HG02981 (cell line): ENCODE results near the gene COL4A2.
A peak's percentile ranks its signal among the peaks of the same experiment; 100 is the strongest.
"Not testable (repeated sequence)": the region's sequence is repeated elsewhere in the genome, so short reads cannot be mapped to it uniquely, and the experiment has no call there.

ENCODE experiments used
- ATAC-seq: cut with Tn5 transposase; IDR thresholded peaks from one replicate; pipeline ENCODE4 v1.9.1; 2021; ENCODE audit warnings: mild to moderate bottlenecking, moderate library complexity; ENCODE audit not compliant: unreplicated experiment

COL4A2 gene

DNA sequence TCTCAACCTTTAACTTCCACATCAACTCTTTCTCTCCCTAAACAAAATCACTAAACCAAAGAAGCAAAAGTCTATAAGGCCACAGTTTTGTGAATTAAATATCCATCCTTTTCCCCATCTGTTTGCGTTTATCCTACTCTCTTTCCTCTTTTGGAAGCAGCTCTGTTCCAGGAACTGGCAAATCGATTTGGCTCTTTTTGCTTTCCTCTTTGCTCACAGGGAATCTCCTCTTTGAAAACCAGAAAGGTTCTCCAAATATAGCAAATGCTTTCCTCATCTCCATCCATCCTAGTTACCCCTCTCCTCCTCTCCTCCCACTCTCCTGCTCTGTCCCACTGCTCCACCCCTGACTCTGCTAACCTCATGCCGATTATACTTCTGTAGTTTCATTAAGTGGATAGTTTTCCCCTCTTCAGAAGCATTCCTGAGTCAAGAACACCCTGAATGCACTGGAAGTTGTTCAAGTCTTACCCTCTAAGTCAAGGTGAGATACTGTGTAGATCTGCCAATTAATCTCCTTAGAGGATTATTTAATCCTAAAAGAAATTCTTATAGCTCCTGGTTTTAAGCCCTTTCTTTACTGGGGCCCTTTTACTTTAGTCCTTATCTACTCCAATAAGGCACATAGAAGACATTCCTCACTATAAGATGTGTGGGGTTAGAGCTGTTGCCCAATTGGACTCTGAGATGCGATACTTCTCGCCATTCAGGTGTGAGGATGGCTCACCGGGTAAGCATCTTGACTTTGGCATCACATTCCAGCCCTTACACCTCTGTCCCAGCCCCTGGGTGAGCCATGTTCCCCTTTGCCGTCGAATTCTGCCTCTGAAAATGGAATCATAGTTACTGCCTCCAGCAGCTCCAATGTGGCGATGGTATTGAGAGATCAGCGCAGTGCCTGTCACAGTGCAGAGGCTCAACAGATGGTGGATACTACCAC, 67.6 kb downstream of the COL4A2 start:
- ATAC-seq = no peak

DNA sequence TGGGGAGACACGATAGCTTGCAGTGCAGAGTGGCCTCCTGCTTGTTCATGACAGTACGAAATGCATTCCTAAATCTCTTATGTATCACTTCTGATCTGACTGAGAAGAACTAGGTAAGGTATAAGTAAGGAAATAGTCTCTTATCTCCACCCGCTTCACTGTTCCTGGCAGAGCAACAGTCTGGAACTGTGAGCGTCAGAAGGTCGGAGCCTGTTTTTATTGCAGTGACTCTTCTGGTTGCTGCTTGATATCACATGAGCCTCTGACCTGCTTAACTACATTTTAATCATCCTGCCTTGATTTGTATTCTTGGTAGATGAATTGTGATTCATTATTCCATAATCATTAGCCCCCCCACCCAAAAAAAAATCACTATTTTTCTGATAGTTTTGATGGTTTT, 69.0 kb downstream of the COL4A2 start:
- ATAC-seq = no peak

DNA sequence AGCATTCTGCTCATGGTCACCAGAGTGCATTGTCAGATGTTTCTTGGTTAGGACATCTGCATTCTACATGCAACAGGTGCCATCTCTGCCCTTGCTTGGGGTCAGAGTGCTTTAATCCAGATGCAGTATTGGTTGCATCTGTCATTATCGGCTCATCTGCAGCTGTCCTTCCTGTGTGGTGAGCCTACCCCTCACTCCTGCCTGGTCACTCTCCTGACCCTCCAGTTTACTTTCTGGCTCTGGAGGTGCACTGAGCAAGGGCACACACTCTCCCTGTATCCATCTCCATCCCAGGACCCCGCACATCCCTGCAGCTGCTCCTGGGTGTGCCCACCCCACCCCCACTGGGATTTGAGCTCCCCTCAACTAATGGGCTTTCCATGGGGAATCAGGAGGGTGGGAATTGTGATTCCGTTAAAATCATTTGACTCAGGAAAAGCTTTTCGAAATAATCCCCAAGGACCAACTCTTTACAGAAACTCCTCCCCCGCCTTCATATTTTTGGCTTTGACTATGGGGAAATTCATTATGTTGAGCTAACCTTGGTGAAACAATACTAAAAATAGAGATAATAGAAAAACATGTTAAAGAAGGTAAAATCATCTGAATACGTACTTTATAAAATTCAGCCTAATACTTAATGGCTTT, 70.2 kb downstream of the COL4A2 start:
- no peak for ATAC-seq

DNA sequence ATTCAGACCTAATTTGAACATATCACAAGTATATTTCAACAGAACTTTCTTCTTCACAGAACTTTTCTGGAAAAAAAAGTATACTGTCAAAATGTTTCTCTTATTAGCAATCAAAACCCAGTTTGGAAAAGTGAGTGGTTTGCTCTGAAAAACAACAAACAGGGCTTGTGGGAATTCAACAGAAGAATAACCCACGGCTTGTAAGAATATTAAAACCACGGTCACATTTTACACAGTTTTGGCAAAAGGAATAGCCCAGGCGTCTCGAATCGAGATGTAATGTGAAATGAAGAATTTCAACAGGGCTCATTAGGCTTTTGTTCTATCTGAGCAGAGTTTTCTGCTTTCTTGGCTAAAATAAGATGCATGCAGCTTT, 70.7 kb downstream of the COL4A2 start:
- ATAC-seq = no peak

DNA sequence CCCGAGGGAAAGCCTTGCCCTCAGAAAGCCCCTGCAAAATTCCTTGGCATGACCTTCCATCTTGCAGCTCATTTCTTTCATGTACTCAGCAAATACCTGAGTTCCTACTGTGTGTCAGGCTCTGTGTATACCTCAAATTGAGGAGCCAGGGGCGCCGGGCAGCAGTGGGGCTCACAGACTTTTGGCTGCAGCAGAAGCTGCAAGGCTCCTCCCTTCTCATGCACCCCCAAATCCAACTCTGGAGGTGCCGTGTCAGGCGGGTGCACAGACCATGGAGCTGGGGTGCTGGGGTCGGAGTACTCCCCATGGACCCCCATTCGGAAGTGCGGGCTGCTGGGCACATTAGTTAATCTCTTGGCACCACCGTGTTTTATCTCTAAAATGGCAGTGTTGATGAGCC, 72.3 kb downstream of the COL4A2 start:
- ATAC-seq = no peak

DNA sequence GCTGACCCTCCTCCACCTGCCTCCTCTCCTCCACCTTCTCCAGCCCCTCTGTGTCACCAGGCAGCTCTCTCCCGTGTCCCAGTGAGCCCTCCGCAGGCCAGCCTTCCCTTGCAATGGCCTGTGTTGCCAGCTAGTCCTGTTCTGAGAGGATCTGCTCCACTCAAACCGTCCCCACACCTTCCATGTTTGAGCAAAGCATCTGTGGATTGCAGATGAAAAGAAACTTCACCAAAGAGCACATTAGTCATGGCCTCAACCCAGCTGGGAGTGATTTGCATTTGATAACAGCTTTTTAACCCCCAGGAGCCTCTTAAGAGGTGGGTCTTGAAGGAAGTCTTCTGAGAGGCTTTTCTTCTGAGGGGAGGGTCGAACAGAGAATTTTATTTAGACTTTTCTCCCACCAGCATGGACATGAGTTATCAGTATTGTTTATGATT, 72.8 kb downstream of the COL4A2 start:
- no peak for ATAC-seq

DNA sequence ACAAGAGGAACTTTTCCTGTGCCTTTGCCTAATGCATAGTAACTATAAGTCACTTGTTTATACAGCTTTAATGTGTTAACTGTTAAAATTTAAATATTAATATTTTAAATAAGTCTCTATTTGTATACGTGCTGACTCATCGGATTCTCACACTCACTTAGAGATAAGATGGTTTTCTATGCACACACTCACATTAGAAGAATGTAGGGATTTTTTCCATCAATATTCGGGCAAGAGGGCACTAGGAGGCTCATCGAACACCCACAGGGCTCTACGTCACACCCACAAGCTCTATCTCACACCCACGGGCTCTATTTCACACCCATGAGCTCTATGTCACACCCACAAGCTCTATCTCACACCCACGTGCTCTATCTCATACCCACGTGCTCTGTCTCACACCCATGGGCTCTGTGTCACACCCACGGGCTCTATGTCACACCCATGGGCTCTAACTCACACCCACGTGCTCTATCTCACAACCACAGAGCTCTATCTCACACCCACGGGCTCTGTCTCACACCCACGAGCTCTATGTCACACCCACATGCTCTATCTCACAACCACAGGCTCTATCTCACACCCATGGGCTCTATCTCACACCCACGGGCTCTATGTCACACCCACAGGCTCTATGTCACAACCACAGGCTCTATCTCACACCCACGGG, 73.4 kb downstream of the COL4A2 start:
- ATAC-seq = no peak

DNA sequence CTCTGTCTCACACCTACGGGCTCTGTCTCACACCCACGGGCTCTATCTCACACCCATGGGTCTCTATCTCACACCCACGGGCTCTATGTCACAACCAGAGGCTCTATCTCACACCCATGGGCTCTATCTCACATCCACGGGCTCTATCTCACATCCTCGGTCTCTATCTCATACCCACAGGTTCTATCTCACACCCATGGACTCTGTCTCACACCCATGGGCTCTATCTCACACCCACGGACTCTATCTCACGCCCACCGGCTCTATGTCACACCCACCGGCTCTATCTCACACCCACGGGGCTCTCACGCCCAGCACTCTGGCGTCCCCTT, 73.9 kb downstream of the COL4A2 start:
- no peak for ATAC-seq

DNA sequence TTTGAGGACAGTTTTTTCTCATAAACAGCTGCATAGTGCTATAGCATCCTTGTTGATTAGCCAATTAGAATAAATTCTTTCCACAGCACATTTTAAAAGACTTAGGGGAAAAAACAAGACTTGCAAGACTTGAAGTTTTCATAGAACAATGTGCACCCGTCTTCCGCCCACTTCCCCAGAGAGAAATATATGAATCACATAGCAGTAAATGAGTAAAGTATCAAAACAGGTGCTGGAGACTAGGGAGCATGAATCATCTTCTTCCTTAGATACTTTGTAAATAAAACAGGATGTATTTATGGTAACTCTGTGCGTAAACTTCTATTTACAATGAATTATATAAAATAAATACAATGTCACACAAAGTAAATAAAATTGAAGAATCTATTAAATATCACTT, 75.1 kb downstream of the COL4A2 start:
- no peak for ATAC-seq

DNA sequence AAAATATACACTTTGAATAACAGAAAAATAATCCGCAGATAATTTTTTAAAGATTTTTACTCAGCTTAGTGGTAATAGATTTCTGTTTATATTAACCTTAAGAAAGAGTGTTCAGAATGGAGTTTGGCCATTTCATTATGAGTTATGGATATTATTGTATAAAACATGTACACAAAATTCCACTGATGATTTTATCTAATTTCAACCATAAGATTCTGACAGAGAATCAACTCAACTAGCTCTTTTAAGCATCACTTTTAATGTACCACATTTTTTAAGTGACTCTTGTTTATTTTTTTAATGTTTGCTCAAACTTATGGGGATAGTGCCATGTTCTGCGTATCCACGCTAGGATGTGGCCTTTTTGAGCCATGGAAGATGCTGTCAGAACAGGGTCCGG, 75.7 kb downstream of the COL4A2 start:
- ATAC-seq = no peak

DNA sequence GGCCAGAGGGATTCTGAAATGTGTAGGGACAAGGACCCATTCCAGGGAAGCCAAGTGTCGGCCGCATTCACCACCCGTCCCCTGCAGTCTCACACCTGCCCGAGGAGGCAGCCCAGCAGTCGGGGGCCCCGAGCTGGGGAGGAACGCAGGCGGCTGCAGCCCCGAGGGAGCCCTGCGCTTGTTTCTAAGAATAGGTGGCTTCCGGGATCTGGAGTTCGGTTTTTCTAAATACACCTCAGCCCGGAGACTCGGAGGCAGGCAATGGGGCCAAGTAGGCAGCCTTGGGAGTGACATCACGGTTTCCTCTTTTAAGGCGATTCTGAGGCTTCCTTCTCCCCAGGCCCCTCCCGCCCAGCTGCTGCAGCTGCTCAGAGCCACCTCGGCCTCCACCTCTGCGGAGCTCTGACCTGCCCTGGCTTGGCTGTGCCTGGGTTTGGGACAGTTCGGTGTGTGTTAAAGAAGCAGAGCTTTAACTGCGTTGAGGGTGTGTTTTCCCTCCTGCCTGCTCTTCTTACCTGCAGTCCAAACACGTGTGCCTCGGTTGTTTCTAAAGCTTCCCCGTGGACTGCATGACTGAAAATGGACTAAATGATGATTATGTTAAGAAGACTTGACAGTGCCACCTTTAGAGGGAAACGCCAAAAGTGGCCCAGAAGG, 80.5 kb downstream of the COL4A2 start:
- ATAC-seq = peak; percentile 96

DNA sequence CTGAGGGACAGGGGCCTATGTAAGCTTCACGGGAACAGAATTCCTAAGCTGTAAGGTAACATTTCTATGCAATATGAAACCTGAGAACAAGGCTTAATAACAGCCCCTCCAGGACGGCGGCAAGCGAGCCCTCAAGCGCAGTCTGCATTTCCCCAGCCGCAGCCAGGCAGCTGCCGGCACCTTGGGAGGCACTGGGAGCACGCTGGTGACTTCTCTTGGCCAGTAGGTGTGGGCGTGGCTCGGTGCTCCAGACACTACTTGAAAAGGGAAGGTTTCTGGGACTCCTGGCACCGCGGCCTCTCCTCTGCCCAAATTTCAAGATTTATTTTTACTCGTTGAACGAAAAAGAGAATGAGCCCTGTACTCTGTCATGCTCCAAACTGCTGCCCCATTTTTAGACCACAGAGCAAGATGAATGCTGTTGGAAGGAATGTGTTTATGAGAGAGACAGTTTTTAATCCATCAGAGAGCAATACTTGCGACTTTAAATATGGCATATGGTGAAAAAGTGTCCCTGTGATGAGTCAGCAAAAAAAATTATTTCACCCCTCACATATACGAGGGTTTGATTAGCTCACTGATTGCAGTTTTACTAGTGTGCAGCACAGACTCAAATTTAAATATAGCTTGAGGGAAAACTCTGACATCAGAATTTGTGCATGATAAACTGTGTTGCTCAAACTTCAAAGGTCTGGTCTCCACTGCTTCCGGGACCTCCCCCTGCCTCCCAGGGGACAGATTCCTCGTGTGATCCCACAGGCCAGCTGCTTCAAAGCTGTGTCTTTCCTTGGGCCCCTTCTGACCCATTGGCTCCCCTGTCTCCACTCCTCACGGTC, 81.2 kb downstream of the COL4A2 start:
- no peak for ATAC-seq

DNA sequence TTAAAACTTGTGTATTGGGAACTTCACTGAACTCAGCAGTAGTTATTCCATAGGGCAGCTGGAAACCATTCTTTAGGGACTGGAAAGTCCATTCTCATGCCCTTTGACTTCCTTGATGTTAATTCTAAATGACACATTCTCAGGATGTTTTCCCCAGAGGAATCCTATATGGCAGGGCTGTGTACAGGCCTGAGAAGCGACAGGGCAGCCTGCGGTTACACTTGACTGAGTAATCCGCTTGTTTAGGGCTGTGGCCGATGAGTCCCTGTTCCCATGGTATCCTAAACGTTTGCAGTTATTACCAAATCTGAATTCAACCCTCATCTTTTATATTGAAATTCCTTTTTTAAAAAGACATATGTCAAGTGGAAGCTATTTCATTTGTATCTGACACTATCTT, 83.5 kb downstream of the COL4A2 start:
- ATAC-seq = no peak

DNA sequence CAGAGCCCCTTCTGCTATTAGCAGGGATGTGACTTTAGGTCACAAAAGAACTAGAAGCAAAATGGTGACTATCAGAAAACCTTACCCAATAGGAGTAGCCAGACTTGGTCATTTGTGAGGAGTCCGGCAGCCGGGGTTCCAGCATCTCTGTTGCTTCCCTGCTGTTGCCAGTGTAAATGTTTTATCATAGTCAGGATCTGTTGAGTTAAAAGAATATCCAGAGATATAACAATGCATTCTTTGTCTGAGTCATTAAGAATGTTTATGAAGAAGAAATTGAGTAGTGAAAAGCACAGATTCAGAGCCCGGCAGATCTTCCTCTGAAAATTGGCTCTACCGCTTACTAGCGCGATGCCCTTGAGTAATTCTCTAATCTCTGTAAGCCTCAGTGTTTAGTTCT, 84.2 kb downstream of the COL4A2 start:
- ATAC-seq = no peak

DNA sequence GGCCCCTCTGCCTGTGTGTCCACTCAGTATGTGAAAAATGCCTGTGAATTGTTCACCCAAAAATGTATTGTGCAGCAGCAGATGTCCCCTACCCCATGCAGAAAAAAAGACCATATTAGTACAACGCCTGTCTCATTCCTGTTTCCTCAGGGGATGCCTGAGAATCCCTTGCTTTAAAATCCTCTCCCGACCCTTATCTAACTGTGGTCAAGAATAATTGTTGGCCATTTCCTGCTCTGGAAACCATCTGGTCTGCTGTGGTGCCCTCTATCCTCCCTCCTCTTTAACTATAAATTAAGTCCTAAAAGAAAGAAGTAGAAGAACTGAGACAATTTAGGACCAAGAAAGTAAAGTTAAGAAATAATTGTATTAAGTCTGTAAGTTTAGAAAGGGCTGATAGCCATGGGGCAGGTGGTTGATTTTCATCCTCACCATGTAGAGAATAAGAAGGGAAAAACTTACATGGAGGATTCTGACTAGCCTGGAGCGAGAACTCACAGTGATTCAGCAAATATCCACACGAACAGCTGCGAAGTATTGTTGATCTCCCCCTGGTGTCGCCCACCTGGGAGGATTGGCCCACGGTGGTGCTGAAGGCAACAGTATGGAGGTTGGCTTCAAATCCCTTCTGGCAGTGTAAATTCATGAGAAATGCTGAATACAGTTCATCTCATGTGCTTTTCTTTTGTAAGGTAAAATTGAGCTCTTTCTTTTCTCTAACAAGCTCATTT, 85.6 kb downstream of the COL4A2 start:
- no peak for ATAC-seq

DNA sequence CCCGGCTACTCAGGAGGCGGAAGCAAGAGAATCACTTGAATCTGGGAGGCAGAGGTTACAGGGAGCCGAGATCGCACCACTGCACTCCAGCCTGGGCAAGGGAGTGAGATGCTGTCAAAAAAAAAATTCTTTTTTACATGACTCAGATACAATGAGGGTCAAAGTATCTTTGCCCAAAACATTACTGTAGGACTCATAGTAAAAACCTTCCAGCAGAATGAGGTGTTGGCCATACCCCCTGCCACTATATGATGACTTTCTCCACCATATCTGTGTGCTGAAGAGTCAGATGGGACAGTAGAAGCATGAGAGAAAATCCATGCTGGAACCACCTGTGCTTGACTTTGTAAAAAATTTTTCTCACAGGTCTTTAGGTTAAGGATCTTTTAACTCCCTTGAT, 86.7 kb downstream of the COL4A2 start:
- no peak for ATAC-seq

DNA sequence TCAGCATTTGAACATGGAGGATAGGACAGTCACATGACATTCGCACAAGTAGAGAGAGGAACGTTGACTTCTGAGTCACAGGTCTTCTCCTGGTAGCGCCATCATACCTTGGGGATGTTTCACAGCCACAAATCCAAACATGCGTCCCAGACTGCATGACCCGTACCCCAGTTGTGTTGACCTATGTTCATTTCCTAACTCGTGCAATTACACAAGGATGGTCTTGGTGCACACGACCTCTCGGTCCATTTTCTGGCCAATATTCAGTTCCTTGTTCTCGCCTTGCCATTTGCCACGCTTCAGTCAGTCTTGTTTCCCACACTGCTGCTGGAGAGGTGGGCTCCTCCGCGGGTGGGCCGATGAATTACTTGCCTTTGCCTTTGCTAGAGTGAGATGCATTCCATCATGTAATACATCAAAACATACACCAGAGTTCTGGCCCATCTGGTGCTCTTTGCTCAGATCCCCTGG, 87.3 kb downstream of the COL4A2 start:
- ATAC-seq = no peak

DNA sequence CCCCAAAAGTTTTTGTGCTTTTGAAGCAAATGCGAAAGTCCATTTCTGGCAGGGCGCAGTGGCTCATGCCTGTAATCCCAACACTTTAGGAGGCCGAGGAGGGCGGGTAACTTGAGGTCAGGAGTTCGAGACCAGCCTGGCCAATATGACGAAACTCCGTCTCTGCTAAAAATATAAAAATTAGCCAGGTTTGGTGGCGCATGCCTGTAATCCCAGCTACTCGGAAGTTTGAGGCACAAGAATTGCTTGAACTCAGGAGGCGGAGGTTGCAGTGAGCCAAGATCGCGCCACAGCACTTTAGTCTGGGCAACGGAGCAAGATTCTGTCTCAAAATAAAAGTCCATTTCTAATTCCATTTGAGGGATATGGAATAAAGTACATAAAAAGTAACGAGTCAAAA, 88.5 kb downstream of the COL4A2 start:
- not testable (repeated sequence) for ATAC-seq

DNA sequence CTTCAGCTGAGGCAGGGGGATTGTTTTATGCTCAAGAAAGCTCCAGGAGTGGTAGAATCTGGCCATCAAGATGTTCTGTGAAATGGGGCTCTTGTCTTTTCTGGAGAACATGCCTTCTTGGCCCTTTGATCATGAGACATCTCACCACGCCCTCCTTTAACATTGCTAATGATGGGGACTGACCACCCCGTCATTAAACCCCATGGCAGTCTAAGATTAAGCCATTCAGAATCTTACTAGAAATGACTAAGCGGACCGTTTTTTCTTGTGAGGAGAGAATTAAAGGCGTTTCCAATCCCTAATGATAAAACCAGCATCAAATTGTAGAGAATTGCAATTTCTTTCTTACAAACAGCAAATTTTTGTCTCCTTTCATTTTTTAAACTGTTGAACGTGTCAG, 89.4 kb downstream of the COL4A2 start:
- ATAC-seq = no peak

DNA sequence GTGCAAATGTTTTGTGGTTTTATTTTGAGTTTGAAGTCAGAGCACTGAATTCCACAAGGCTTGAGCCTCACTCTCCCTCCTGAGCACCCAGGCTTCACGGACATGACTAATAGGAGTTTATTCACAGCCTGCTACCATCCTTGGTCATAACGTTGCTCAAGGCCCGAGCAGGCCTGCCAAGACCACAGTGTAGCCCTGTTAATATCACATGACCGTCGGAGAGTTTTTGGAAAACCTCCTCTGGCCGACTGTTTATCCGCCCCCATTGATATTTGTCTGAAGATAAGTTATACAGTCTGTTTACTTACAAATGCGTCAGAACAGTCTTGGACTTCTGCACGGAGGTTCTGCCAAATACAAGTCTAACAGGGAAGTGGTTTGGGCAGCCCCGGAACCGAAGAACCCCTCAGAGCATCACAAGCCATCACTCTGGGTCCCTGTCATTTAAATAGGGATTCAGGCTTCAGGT, 89.9 kb downstream of the COL4A2 start:
- ATAC-seq = no peak
